ENCODE data around the gene NANOS2.
A peak's percentile ranks its signal among the peaks of the same experiment; 100 is the strongest.

Gene NANOS2

GRCh38 chr19:45890877-45891276, 23.7 kb downstream of the NANOS2 start:
- DNase-seq = no peak

DNA sequence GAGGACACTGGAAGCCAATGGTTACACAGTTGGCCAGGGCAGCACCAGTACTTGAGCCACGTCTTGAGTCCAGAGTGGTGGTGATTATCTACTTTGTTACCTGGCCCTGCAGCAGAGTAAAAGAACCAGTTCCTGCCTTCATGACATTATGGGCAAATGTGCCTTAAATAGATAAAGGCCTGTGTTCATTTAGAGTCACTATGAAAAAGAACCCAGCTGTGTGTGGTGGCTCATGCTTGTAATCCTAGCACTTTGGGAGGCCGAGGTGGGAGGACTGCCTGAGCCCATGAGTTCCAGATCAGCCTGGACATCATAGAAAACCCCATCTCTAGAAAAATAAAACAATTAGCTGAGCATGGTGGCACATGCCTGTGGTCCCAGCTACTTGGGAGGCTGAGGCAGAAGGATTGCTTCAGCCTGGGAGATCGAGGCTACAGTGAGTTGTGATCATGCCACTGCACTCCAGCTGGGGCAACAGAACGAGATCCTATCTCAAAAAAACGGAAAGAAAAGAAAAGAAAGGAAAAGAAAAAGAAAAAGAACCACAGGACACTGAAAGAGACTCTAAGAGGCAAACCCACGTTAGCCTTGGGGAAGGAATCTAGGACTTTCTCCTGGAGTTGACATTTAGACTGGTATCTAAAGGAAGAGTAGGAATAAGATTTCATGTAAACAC, 25.2 kb downstream of the NANOS2 start:
- DNase-seq = no peak

DNA sequence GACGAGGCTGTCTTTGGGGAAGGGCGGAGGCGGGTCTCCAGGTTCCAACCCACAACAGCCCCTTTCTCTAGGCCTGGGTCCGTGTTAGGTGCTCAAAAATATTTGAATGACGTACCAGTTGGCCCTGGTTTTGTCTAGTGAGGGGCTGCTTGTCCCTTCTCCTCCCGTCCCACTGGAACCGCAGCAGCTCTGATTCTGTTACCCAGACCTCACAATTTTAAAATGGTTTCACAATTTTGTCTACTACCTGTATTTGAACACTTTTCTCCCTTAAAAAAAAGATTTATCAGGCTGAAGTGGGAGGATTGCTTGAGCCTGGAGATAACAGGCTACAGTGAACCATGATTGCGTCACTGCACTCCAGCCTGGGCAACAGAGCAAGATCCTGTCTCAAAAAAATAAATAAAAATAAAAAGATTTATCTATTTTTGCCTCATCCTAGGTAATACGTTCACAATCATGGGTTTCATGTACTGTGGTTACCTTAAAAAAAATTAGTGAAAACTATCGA, 27.3 kb downstream of the NANOS2 start:
- no peak for DNase-seq

GRCh38 chr19:45886427-45887199, 28.0 kb downstream of the NANOS2 start:
- peak; percentile 84 to 86 for DNase-seq

- DNase-seq = peak; percentile 86 to 87
Measured at GRCh38 chr19:45885556-45886426, 28.8 kb downstream of the NANOS2 start, which contains the start of gene IRF2BP1. Gene IRF2BP1 (minus strand): TSS chr19:45886141. CDS start chr19:45885774, 367 bp downstream.

DNA sequence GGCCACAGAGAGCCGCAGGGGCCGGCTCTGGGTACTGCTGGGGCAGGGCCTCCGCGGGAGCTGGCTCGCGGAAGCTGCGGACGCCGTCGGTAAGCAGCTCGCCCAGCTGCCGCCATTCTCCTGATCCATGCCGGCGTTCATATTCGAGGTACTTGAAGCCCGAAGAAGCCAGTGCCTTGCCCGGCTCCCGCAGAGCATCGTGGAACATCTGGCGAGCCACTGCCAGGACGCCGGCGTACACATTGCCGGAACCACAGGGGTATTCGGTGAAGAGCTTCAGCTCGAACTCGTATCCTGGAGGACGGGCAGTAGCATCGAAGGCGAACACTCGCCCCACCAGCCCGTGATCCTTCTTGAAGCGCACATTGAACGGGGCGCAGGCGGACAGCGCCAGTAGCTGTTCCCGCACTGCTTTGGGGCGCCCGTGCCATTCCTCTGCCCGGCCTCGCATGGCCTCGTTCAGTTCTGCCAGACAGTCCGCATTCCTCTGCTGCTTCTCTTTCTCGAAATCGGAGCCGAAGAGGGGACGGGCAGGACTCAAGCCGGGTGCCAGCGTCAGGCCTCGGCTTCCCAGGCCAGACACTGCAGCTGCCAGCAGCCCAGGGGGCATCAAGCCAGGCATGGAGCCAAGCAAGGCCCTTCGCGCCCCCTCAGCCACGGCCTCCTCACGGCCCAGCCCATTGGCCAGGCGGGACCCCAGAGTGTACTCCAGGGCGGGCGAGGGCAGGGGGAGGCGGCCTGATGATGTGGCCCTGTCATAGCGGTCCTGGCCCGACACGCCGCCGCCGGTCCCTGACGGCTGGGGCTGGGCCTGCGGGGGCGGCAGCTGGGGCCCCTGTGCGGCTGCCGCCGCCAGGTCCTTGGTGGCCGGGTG, 29.7 kb downstream of the NANOS2 start:
- DNase-seq = no peak

DNA sequence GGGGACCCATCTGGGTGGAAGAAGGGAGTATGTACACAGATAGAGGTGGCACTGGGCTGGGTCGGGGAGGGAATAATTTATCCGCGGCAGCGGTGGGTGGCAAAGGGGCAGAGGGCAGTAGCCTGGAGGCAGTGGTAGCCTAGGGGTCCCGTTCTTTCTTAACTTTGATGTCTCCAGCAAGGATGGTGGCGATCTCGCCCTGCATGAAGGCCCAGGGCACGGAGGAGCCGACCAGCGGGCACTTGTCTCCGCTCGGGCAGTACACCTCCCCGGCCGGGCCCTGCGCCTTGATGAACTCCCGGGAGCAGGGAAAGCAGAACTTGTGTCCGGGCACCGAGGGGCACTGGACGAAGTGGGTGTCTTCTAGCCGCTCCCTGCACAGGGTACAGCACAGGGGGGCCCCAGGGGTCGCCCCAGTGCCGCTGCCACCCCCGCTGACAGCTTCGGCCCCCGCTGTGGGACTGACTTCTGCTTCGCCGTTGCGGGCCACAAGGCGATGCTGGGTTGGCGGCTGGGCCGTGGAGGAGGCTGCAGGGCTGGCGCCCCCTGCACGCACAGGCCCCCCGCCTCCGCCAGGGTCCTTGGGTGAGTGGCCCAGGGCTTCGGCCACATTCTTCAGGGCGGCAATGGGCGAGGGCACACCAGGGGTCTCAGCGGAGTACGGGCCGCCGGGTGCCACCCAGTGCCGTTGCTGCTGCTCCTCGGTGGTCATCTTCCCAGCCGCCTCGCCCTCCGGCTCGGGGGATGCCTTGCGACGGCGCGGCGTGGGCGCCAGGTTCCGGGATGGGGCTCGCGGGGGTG, 30.5 kb downstream of the NANOS2 start:
- DNase-seq = no peak

DNA sequence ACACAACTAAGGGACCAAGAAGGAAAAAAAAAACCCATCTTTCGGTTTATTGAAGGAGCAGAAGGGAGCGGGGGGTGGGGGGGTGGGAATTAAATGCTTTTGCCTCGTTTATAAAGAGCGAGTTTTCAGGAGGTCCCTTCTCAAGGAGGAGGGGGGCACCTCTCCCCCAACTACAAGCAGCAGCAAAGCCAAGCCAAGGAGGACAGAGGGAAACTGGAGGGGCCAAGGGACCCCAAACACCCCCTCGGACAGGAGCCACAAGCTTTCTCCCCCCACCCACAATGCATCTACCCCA, 31.0 kb downstream of the NANOS2 start:
- DNase-seq = no peak

GRCh38 chr19:45882652-45883585, 31.7 kb downstream of the NANOS2 start:
- DNase-seq = peak; percentile 77 to 80

- no peak for DNase-seq
Measured at GRCh38 chr19:45881909-45882528, 32.6 kb downstream of the NANOS2 start.

GRCh38 chr19:45881082-45881908, 33.3 kb downstream of the NANOS2 start:
- no peak for DNase-seq

DNA sequence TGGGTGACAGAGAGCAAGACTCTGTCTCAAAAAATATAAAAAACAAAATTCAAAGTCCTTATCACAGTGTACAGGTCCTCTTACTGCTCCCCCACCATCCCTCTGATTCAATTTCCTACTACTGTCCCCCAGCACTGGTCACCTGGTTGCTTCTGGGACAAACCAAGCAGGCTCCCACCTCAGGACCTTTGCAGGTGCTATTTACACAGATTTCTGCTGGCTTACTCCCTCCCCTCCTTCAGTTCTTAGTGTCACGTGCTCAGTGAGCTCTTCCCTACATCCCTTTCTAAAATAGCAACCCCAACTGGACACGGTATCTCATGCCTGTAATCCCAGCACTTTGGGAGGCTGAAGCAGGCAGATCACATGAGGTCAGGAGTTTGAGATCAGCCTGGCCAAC, 34.6 kb downstream of the NANOS2 start:
- DNase-seq = no peak

GRCh38 chr19:45879055-45879454, 35.5 kb downstream of the NANOS2 start:
- DNase-seq = no peak

DNA sequence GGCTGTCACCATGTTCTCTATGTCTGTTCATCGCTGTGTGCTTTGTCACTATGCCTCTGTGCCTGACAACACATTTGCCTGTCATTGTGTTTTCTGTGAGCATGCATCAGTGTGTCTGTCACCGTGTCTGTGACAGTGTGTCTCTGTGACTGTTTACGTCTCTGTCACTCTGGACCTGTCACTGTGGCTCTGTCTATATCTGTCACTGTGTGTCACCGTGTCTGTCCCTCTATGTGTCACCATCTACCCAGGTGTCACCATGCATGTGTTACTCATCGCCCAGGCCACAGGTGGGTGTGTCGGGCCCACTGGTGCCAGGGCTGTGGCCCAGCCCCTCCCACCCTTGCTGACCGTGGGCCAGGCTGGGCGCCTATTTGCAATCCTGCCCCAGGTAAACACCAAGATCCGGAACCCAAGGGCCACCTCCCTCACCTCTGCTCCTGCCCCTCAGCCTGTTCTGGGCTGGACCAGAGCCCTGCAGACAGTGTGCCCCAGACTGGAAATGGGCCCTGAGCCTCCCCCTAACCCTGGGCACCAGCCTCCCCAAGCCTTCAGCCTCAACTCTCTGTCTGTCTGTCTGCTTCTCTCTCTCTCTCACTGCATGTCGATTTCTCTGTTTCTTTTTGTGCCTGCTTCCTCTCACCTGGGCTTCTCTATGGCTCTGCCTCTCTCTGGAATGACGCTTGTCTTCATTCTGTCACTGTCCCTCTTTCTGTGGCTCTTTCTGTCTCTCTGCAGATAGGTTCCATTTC, 36.4 kb downstream of the NANOS2 start:
- no peak for DNase-seq

GRCh38 chr19:45876411-45877197, 38.0 kb downstream of the NANOS2 start:
- DNase-seq = no peak

DNA sequence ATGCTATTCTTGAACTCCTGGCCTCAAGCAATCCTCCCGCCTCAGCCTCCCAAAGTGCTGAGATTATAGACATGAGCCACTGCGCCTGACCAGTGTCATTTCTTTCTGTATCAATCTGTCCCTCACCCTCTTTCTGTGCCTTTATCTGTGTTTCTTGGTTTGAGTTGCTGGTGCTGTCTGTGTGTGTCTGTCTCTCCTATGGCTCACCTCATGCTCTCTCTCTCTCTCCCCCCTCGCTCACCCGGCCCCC, 38.5 kb downstream of the NANOS2 start:
- peak in 1 of 2 experiments; percentile 25 for DNase-seq

GRCh38 chr19:45874620-45874966, 40.0 kb downstream of the NANOS2 start:
- no peak for DNase-seq

All from activated CD4-positive, alpha-beta T cell treated with anti-CD3 and anti-CD28 coated beads, Interleukin-2, amount 50 U/mL, for 4 hours (primary cell).